COR-L47 (cell line): Measurements from ENCODE around the gene VGLL4.

Experiments used
- DNase-seq: peaks from one replicate; lab custom pipeline; 2025; lab: John Stamatoyannopoulos, UW

The VGLL4 gene

GRCh38 chr3:11627612-11628011 lies 16.1 kb downstream of the VGLL4 start:
- no peak for DNase-seq

- DNase-seq = no peak
Measured at GRCh38 chr3:11626084-11626463, 17.6 kb downstream of the VGLL4 start.

- no peak for DNase-seq
Measured at GRCh38 chr3:11625376-11626083, 18.2 kb downstream of the VGLL4 start.

- DNase-seq = no peak
Measured at GRCh38 chr3:11624704-11625375, 18.9 kb downstream of the VGLL4 start.

- DNase-seq = no peak
Measured at GRCh38 chr3:11624161-11624560, 19.6 kb downstream of the VGLL4 start.

GRCh38 chr3:11622586-11623550 lies 20.8 kb downstream of the VGLL4 start:
- no peak for DNase-seq

GRCh38 chr3:11621077-11621476 lies 22.6 kb downstream of the VGLL4 start:
- no peak for DNase-seq

GRCh38 chr3:11619946-11620652 lies 23.6 kb downstream of the VGLL4 start:
- DNase-seq = no peak

GRCh38 chr3:11619461-11619860 lies 24.3 kb downstream of the VGLL4 start:
- no peak for DNase-seq

- DNase-seq = no peak
Measured at GRCh38 chr3:11618904-11619303, 24.8 kb downstream of the VGLL4 start.

GRCh38 chr3:11616551-11616950 lies 27.2 kb downstream of the VGLL4 start:
- DNase-seq = no peak

- no peak for DNase-seq
Measured at GRCh38 chr3:11613851-11614487, 29.7 kb downstream of the VGLL4 start.

GRCh38 chr3:11613319-11613718 lies 30.4 kb downstream of the VGLL4 start:
- no peak for DNase-seq

GRCh38 chr3:11612515-11613188 lies 31.1 kb downstream of the VGLL4 start:
- DNase-seq = no peak

GRCh38 chr3:11611341-11611799 lies 32.3 kb downstream of the VGLL4 start:
- DNase-seq = no peak

- DNase-seq = no peak
Measured at GRCh38 chr3:11610700-11611275, 32.9 kb downstream of the VGLL4 start.

GRCh38 chr3:11610044-11610671 lies 33.6 kb downstream of the VGLL4 start:
- no peak for DNase-seq

- DNase-seq = no peak
Measured at GRCh38 chr3:11609481-11609880, 34.2 kb downstream of the VGLL4 start.

GRCh38 chr3:11607816-11608215 lies 35.9 kb downstream of the VGLL4 start:
- DNase-seq = no peak

- no peak for DNase-seq
Measured at GRCh38 chr3:11606865-11607440, 36.8 kb downstream of the VGLL4 start.
